ENCODE measurements around the gene UBE4A.

Gene UBE4A, protein sequence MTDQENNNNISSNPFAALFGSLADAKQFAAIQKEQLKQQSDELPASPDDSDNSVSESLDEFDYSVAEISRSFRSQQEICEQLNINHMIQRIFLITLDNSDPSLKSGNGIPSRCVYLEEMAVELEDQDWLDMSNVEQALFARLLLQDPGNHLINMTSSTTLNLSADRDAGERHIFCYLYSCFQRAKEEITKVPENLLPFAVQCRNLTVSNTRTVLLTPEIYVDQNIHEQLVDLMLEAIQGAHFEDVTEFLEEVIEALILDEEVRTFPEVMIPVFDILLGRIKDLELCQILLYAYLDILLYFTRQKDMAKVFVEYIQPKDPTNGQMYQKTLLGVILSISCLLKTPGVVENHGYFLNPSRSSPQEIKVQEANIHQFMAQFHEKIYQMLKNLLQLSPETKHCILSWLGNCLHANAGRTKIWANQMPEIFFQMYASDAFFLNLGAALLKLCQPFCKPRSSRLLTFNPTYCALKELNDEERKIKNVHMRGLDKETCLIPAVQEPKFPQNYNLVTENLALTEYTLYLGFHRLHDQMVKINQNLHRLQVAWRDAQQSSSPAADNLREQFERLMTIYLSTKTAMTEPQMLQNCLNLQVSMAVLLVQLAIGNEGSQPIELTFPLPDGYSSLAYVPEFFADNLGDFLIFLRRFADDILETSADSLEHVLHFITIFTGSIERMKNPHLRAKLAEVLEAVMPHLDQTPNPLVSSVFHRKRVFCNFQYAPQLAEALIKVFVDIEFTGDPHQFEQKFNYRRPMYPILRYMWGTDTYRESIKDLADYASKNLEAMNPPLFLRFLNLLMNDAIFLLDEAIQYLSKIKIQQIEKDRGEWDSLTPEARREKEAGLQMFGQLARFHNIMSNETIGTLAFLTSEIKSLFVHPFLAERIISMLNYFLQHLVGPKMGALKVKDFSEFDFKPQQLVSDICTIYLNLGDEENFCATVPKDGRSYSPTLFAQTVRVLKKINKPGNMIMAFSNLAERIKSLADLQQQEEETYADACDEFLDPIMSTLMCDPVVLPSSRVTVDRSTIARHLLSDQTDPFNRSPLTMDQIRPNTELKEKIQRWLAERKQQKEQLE

GRCh38 chr11:118359295-118359958 is at the start of gene UBE4A:
Gene UBE4A (plus strand): TSS chr11:118359600. CDS start chr11:118365081, 5,481 bp downstream.
- peak; percentile 93 for DNase-seq (ENCODE audit: low read depth)
- peak within 1 kb of the TSS; percentile 94 for H3K4me3 ChIP-seq (ENCODE audit: low read length)
- TF ChIP-seq, protein P1, sequence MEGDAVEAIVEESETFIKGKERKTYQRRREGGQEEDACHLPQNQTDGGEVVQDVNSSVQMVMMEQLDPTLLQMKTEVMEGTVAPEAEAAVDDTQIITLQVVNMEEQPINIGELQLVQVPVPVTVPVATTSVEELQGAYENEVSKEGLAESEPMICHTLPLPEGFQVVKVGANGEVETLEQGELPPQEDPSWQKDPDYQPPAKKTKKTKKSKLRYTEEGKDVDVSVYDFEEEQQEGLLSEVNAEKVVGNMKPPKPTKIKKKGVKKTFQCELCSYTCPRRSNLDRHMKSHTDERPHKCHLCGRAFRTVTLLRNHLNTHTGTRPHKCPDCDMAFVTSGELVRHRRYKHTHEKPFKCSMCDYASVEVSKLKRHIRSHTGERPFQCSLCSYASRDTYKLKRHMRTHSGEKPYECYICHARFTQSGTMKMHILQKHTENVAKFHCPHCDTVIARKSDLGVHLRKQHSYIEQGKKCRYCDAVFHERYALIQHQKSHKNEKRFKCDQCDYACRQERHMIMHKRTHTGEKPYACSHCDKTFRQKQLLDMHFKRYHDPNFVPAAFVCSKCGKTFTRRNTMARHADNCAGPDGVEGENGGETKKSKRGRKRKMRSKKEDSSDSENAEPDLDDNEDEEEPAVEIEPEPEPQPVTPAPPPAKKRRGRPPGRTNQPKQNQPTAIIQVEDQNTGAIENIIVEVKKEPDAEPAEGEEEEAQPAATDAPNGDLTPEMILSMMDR (conservative IDR thresholded peaks at IDR 0.05; ENCODE audit: low read length): no peak

- no peak for DNase-seq (ENCODE audit: low read depth)
- TF ChIP-seq, protein P1 (conservative IDR thresholded peaks at IDR 0.05; ENCODE audit: low read length): no peak
- H3K4me3 ChIP-seq (ENCODE audit: low read length): no peak overlapping the region
Measured at GRCh38 chr11:118310271-118310670, 49.1 kb upstream of the UBE4A start.

GRCh38 chr11:118310781-118311485 is 48.5 kb upstream of the UBE4A start:
- no peak overlapping the region for H3K4me3 ChIP-seq (ENCODE audit: low read length)
- TF ChIP-seq, protein P1 (conservative IDR thresholded peaks at IDR 0.05; ENCODE audit: low read length): no peak

GRCh38 chr11:118311518-118311917 is 47.9 kb upstream of the UBE4A start:
- no peak for DNase-seq (ENCODE audit: low read depth)
- TF ChIP-seq, protein P1 (conservative IDR thresholded peaks at IDR 0.05; ENCODE audit: low read length): no peak
- H3K4me3 ChIP-seq (ENCODE audit: low read length): no peak overlapping the region

More at GRCh38 chr11:118310781-118311485, 48.5 kb upstream of the UBE4A start:
- no peak for DNase-seq (ENCODE audit: low read depth)

DNA sequence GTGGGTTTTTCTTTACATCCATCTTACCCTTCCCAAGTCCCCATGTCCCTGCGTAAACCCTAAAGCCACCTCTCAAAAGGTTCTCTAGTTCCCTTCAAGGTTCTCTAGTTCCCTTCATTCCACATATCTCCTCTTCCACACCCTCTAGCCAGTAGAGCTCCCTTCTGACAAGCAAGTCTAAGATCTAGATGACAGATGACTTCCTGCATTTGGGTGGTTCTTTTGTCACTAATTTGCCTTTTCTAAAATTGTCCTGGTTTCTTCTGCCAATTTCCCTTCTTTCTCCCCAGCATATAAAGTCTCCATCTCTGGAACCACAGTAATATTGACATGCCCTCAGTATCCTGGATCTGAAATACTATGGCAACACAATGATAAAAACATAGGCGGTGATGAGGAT is 47.1 kb upstream of the UBE4A start:
- TF ChIP-seq, protein P1 (conservative IDR thresholded peaks at IDR 0.05; ENCODE audit: low read length): no peak
- no peak for DNase-seq (ENCODE audit: low read depth)
- no peak overlapping the region for H3K4me3 ChIP-seq (ENCODE audit: low read length)

GRCh38 chr11:118313242-118313641 is 46.2 kb upstream of the UBE4A start:
- TF ChIP-seq, protein P1 (conservative IDR thresholded peaks at IDR 0.05; ENCODE audit: low read length): no peak

More at GRCh38 chr11:118313242-118313641, 46.2 kb upstream of the UBE4A start:
- peak; percentile 16 for DNase-seq (ENCODE audit: low read depth)
- no peak overlapping the region for H3K4me3 ChIP-seq (ENCODE audit: low read length)

Data from AG10803 (cell line).